GM23248 (cell line): ENCODE measurements around the gene MAPKBP1.

Experiments
- EZH2 ChIP-seq: fragments of 200-600 bp; sonication (generic); IDR thresholded peaks from 2 replicates; pipeline ENCODE4 v1.6.1; 2018; ENCODE audit warnings: antibody characterized with exemption, mild to moderate bottlenecking; ENCODE audit not compliant: insufficient read depth, poor library complexity, severe bottlenecking
- EZH2phosphoT487 ChIP-seq: fragments of 200-600 bp; sonication (generic); IDR thresholded peaks from 2 replicates; pipeline ENCODE4 v1.6.1; 2018; ENCODE audit warnings: antibody characterized with exemption, moderate library complexity, mild to moderate bottlenecking, low read depth; ENCODE audit not compliant: insufficient read depth

DNA sequence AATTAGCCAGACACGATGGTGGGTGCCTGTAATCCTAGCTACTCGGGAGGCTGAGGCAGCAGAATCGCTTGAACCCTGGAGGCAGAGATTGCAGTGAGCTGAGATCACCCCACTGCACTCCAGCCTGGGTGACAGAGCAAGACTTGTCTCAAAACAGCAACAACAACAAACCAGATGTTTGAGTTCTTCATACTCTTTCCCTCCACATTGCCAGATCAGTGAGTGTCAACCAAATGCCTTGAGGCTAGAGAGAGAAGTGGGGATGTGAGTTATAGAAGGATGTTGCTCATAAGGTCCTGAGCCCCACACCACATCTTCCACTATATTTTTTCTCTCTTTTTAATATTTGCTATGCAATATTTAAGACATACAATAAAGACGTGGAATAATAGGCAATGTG is 19.8 kb downstream of the MAPKBP1 start:
- TF ChIP-seq EZH2 (no peak), EZH2phosphoT487 (no peak)
